Karpas-422 (cell line): ENCODE results near the gene TMEM239. TPM values are rescaled to one million over a fixed set of nuclear protein-coding genes. Genes with fewer than 3 reads are reported as not detected.
A peak's percentile ranks its signal among the peaks of the same experiment; 100 is the strongest.

ENCODE experiments used
- DNase-seq: peaks from one replicate; pipeline ENCODE4 v3.0.0-alpha.2; 2015
- H2AFZ ChIP-seq: fragments of 200-600 bp; sonication (generic); 2 replicates; pipeline ENCODE4 v1.6.1; 2014; ENCODE audit warnings: antibody characterized with exemption, low read length, mixed read lengths
- H3K27ac ChIP-seq: fragments of 200-600 bp; sonication (generic); 2 replicates; pipeline ENCODE4 v1.5.1; 2014; ENCODE audit warnings: mild to moderate bottlenecking, low read length, moderate library complexity
- H3K27me3 ChIP-seq: fragments of 200-600 bp; sonication (generic); 2 replicates; pipeline ENCODE4 v1.6.1; 2014; ENCODE audit warnings: low read length, mixed read lengths
- H3K36me3 ChIP-seq: fragments of 200-600 bp; sonication (generic); 2 replicates; pipeline ENCODE4 v1.6.1; 2014; ENCODE audit warnings: low read length, mixed read lengths; ENCODE audit not compliant: insufficient read depth
- H3K4me1 ChIP-seq: fragments of 200-600 bp; sonication (generic); 2 replicates; pipeline ENCODE4 v1.6.1; 2014; ENCODE audit warnings: mild to moderate bottlenecking, low read length, mixed read lengths
- H3K4me2 ChIP-seq: fragments of 200-600 bp; sonication (generic); 2 replicates; pipeline ENCODE4 v1.6.1; 2014; ENCODE audit warnings: low read length, low read depth, mild to moderate bottlenecking; ENCODE audit not compliant: poor library complexity, severe bottlenecking
- H3K4me3 ChIP-seq: fragments of 200-600 bp; sonication (generic); 2 replicates; pipeline ENCODE4 v1.5.1; 2014; ENCODE audit warnings: mild to moderate bottlenecking, antibody characterized with exemption, low read length, mixed read lengths
- H3K79me2 ChIP-seq: fragments of 200-600 bp; sonication (generic); 2 replicates; pipeline ENCODE4 v1.6.1; 2014; ENCODE audit warnings: mild to moderate bottlenecking, low read length, mixed read lengths
- H3K9ac ChIP-seq: fragments of 200-600 bp; sonication (generic); 2 replicates; pipeline ENCODE4 v1.6.0; 2014; ENCODE audit warnings: low read length
- H3K9me2 ChIP-seq: fragments of 200-600 bp; sonication (generic), shearing (Covaris generic); replicated peaks from 2 replicates; pipeline ENCODE4 v1.6.0; 2014; ENCODE audit warnings: mild to moderate bottlenecking, low read length, moderate library complexity; ENCODE audit not compliant: insufficient read depth
- H3K9me3 ChIP-seq: fragments of 300-700, 200-600 bp; sonication (generic); 2 replicates; pipeline ENCODE4 v1.6.1; 2014; ENCODE audit warnings: low read length, mixed read lengths
- H4K20me1 ChIP-seq: fragments of 200-600 bp; sonication (generic); 2 replicates; pipeline ENCODE4 v1.6.1; 2014; ENCODE audit warnings: mild to moderate bottlenecking, antibody characterized with exemption, low read length, low read depth; ENCODE audit not compliant: insufficient read depth
- total RNA-seq: library from RNA; depleted of rRNA; stranded (reverse); fragments of >200 nt; shearing (Covaris generic); gene quantifications from 2 replicates; pipeline ENCODE4 v1.2.3, GENCODE V29; 2014; ENCODE audit warnings: low replicate concordance; rRNA removed

The TMEM239 gene
- total RNA-seq, 1 experiment from 2014 or later = not detected

GRCh38 chr20:2865101-2865500 is 48.9 kb downstream of the TMEM239 start:
- H3K27ac ChIP-seq = no peak overlapping the region
- no peak overlapping the region for H3K4me3 ChIP-seq
- H3K9me2 ChIP-seq = no peaks in the 10 kb centered on the region
- no peaks in the 10 kb centered on the region for H4K20me1 ChIP-seq
- no peak overlapping the region for H3K4me2 ChIP-seq
- H3K27me3 ChIP-seq = no peaks in the 10 kb centered on the region
- DNase-seq = no peak
- H3K9ac ChIP-seq = no peak overlapping the region
- no peaks in the 10 kb centered on the region for H3K36me3 ChIP-seq
- no peak overlapping the region for H2AFZ ChIP-seq
- no peaks in the 10 kb centered on the region for H3K79me2 ChIP-seq
- no peaks in the 10 kb centered on the region for H3K9me3 ChIP-seq
- H3K4me1 ChIP-seq = no peaks in the 10 kb centered on the region

DNA sequence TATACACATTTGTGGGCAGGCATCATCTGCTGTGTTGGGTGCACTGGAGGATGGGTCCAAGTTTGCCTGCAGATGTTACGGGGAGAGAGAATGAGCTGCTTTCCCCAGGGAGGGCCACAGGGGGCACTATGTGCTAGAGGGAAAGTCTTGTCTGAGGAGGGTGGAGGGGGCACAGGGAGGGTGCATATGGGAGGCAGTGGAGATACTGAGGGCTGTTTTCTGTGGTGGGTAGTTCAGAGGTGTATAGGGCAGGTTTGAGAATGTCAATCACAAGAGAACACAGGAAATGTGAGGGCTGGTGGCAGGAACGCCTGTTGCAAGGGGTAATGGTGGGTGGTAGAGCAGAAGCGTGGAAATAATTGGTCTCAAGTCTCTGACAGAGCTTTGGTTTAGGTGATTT is 49.5 kb downstream of the TMEM239 start:
- no peak overlapping the region for H3K4me3 ChIP-seq
- H3K36me3 ChIP-seq = no peaks in the 10 kb centered on the region
- no peak overlapping the region for H3K27ac ChIP-seq
- no peaks in the 10 kb centered on the region for H3K9me3 ChIP-seq
- no peak overlapping the region for H3K4me2 ChIP-seq
- H3K9ac ChIP-seq = no peak overlapping the region
- no peaks in the 10 kb centered on the region for H3K9me2 ChIP-seq
- H3K79me2 ChIP-seq = no peaks in the 10 kb centered on the region
- H2AFZ ChIP-seq = no peak overlapping the region
- DNase-seq = peak; percentile 60
- no peaks in the 10 kb centered on the region for H4K20me1 ChIP-seq
- H3K27me3 ChIP-seq = no peaks in the 10 kb centered on the region
- no peaks in the 10 kb centered on the region for H3K4me1 ChIP-seq

DNA sequence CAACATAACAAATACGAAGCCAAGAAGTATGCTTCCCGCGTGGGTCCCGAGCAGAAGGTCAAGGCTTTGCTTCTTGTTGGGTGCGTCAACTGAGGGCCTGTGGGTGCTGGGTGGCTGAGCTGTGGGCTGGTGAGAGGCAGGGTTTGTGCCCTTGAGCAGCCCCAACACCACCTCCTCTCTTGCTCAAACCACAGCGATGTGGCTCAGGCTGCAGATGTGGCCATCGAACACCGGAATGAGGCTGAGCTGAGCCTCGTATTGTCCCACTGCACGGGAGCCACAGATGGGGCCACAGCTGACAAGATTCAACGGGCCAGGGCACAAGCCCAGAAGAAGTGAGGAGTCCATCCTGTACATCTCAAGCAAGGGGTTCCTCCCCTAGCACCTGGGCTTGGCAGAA is 50.1 kb downstream of the TMEM239 start:
- H3K4me3 ChIP-seq = no peak overlapping the region
- H3K27me3 ChIP-seq = no peaks in the 10 kb centered on the region
- H3K9me2 ChIP-seq = no peaks in the 10 kb centered on the region
- H3K4me1 ChIP-seq = no peaks in the 10 kb centered on the region
- no peak overlapping the region for H3K9ac ChIP-seq
- DNase-seq = no peak
- no peaks in the 10 kb centered on the region for H3K36me3 ChIP-seq
- no peak overlapping the region for H3K4me2 ChIP-seq
- no peaks in the 10 kb centered on the region for H4K20me1 ChIP-seq
- H3K9me3 ChIP-seq = no peaks in the 10 kb centered on the region
- no peaks in the 10 kb centered on the region for H3K79me2 ChIP-seq
- H3K27ac ChIP-seq = no peak overlapping the region
- no peak overlapping the region for H2AFZ ChIP-seq

GRCh38 chr20:2867081-2867864 is 51.1 kb downstream of the TMEM239 start:
- no peak overlapping the region for H3K4me2 ChIP-seq
- H3K27me3 ChIP-seq = no peaks in the 10 kb centered on the region
- peaks cover 4% of the 10 kb centered on the region for H3K4me1 ChIP-seq
- H3K9me2 ChIP-seq = no peaks in the 10 kb centered on the region
- H3K9ac ChIP-seq = no peak overlapping the region
- H3K36me3 ChIP-seq = no peaks in the 10 kb centered on the region
- H4K20me1 ChIP-seq = no peaks in the 10 kb centered on the region
- no peaks in the 10 kb centered on the region for H3K79me2 ChIP-seq
- H3K4me3 ChIP-seq = no peak overlapping the region
- no peak for DNase-seq
- no peak overlapping the region for H3K27ac ChIP-seq
- H2AFZ ChIP-seq = no peak overlapping the region
- H3K9me3 ChIP-seq = no peaks in the 10 kb centered on the region

Other genes with a start within 250 kb of the TMEM239 start
- 192 and 300 TPM in 2 replicates for gene NOP56, start 163.7 kb upstream of the TMEM239 start, total RNA-seq
- 83.7 and 129 TPM in 2 replicates for gene IDH3B, start 152.1 kb upstream of the TMEM239 start, total RNA-seq
- 6.5 and 12.8 TPM in 2 replicates for gene EBF4, start 123.6 kb upstream of the TMEM239 start, total RNA-seq
- not detected in 2 replicates for gene CPXM1, start 15.7 kb upstream of the TMEM239 start, total RNA-seq
- gene C20orf141, start 1.4 kb upstream of the TMEM239 start, total RNA-seq = not detected in 2 replicates
- gene PCED1A, start 24.3 kb downstream of the TMEM239 start, total RNA-seq = 19.0 and 20.3 TPM in 2 replicates
- gene VPS16, start 24.4 kb downstream of the TMEM239 start, total RNA-seq = 24.7 and 38.2 TPM in 2 replicates
- 45.2 and 58.4 TPM in 2 replicates for gene PTPRA, start 57.1 kb downstream of the TMEM239 start, total RNA-seq
- 0.52 and 2.7 TPM in 2 replicates for gene GNRH2, start 227.3 kb downstream of the TMEM239 start, total RNA-seq
- gene MRPS26, start 229.7 kb downstream of the TMEM239 start, total RNA-seq = 66.5 and 109 TPM in 2 replicates